GM19023 (cell line): ENCODE measurements around the gene C10orf62.
"Not testable (repeated sequence)": the region's sequence is repeated elsewhere in the genome, so short reads cannot be mapped to it uniquely, and the experiment has no call there.

ENCODE experiments used
- ATAC-seq: cut with Tn5 transposase; IDR thresholded peaks from one replicate; pipeline ENCODE4 v1.9.1; 2021; ENCODE audit warnings: mild to moderate bottlenecking, moderate library complexity; ENCODE audit not compliant: unreplicated experiment

C10orf62 gene

GRCh38 chr10:97589479-97589878, at the start of gene C10orf62:
Gene C10orf62, plus strand, starts transcription at chr10:97589721. Its CDS starts 177 bp downstream, at chr10:97589898.
- ATAC-seq, result no peak

DNA sequence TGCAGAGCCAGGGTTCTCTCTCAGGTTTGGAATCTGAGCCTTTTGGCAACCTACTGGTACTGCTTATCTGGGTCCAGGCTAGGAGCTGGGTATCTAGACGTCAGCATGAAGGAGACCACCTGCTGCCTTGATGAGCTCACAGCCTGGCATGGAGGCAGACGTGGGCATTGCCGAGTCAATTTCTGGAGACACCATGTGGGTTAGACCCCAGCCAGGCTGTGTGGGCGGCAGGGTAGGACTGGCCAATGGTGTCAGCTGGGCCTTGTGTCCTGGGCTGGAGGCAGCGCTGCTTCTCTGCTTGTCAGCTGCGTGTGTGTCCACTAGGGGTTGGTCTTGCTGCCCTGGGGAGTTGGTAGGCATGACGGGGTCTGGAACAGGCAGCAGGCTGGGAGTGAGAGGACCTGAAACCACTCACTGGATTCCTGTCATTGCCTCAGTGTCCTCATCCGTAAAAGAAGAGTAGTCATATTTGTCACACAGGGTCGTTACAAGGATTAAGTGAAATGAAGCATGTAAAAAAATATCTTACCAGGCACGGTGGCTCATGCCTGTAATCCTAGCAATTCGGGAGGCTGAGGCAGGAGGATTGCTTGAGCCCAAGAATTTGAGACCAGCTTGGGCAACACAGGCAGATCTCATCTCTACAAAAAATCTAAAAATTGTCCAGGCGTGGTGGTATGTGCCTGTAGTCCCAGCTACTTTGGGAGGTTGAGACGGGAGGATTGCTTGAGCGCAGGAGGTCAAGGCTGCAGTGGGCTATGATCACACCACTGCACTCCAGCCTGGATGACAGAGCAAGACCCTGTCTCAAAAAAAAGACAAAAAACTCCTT, 48.6 kb upstream of the C10orf62 start:
- ATAC-seq, result no peak

DNA sequence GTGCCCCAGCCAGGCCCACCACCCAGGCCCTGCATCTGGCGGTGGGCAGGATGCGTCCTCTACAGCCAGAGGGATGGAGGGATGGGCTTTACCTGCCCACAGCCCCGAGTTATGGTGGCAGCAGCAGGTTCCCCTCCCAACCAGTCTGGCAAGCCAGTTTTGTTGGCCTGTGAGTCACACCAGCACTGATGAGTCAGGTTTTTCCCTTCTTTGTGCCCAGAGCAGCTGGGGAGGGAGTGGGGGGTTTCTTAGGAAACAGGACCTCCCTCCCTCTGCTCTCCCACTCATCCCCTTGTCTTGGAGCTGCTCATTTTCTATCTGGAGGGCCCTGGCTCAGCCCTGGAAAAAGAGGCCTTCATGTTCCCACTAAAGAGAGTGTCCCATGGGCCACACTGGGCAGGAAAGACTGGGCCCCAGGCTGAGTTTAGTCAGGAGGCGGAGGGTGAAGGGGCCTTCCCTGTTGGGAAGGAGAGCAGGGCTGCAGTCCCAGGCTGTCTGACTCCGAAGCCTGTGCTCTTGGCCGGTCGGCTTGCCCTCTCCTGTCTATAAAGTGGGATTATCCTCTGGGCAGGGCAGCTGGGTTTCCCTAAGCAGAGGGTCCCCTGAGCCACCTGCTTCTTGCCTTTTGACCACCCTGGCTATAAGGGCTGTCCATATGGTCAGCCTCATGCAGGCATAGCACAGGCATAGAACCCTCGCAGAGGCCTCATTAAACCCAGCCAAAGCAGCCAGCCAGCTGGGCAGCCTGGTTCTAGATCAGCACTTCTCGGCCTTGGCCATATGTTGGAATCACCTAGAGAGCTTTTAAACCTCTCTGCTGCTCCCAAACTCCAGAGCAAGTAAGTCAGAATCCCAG, 47.1 kb upstream of the C10orf62 start:
- no peak for ATAC-seq

- no peak for ATAC-seq
Observed at GRCh38 chr10:97543025-97543546, 46.4 kb upstream of the C10orf62 start.

GRCh38 chr10:97546456-97547270, 42.9 kb upstream of the C10orf62 start:
- no peak for ATAC-seq

DNA sequence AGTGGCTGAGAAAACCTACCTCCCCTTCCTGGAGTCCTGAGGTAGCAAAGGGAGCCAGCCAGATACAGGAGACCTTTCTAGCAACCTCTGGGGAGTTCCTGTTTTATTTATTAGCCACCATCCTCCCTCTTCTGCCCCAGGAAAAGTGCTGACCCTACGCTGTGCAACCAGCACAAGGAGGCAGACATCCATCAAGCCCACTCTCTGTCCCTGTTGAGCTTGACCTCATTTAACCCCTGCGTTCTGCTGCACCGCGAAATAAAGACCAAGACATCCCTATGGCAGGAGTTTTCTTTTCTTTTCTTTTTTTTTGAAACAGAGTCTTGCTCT, 42.3 kb upstream of the C10orf62 start:
- ATAC-seq, result no peak

DNA sequence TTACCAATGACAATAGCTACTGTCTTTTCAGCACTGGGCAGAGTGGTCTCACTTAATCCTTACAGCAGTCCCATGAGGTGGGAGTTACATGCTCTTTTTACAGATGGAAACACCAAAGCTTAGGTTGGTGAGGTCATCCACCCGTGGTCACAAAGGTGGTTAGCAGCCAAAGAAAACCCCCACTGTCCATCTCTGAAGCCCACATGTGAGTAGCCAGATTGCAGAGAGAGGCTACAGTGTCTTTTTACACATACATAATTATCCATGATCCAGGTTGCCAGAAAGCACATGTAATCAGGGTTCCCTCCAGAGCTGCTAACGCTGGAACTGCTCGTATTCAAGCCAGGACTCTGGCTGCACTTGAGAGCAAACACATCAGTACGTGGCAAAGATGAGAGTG, 41.6 kb upstream of the C10orf62 start:
- ATAC-seq, result no peak

DNA sequence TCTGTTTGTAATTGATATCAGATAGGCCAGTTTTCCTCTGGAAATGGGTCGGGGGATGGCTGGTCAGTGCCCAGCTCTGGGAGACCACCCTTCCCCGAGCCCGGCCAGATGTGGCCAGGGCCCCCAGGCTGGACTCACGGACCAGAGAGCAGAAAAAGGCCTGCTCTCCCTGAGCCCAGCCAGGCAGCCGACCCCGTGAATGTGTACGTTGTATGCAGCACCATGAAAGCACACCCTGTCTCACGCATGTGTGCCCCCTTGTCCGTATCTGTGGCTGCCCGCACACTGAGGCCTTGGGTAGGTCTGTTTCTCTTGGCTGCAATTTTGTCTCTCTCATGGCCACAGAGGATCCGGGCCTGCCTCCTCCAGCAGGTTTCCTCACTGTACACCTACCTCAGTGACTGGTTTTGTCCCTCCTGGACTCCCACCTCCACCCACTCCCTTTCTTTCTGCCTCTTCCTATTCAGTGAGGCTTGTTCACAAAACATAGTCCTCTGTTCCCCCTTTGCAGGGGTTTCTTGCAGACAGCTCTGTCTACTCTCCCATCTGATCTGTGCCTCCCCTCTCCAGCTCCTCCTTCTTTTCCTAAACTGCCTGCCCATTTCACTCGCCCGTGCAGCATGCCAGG, 40.6 kb upstream of the C10orf62 start:
- no peak for ATAC-seq

DNA sequence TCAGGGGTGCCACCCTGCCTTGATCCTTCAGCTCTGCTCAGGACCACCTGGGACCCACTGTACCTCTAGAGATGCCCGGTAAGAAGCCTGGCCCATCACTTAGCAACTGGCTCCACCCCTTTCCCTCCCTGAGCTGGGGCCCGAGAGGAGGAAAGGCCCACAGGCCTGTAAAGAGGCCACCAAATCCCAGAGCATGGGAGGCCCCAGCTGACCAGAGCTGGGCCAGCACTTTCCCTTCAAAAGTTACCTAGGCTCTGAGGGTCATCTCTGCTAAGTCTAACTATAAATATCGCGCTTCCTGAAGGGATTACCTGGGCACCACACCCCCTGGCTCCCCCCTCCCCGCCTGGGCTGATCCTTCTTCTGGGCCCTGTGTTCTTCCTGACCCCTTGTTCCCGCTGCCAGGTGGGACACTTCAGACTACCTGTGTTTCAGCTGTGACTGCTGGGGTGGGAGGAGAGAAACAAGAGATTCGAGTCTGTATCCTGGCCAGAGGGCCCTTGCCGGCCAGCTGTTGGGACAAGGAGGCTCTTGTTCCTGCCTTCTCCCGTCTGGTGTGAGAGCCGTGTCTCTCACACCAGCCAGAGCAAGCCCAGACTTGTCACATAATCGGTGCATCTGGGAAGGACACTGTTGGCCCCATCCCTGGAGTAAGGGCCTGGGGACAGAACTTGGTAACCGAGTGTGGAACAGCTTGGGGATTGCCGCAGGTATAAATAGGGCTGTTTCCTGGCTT, 39.8 kb upstream of the C10orf62 start:
- no peak for ATAC-seq

DNA sequence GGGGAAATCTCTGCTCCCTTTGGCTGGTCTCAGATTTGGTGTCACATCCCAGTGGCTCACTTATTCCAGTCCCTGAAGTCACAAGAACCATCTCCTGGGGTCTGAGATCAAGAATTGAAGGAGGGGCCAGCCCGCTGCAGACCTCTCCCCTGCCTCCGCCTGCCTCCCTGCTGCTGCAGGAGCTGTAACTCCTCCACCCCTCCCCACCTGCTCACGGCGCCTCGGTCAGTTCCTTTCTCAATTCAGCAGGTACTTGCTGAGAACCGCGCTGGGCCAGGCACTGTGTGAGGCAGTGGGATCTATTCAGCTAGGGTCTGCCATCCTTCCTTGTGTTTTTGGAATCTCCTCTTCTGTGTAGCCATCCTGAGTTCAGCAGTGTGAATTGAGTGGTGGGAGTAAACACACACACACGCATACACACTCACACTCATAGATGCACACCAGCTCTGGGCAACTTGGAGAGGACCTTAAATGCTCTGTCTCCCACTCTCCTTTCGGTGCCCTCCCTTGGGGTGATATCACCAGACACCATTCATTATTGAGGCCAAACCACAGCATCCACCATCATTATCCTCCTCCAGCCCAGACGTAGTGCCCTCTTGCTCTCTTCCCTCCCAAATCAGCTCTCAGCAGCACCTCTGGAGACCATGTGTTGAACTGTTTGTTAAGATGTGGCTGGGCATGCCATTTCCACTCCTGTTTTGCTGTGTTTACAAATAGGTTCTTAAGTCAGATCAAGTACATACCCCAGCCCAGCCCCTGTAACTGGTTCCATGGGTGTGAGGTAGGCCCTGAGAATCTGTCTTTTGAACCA, 39.0 kb upstream of the C10orf62 start:
- ATAC-seq, result no peak

DNA sequence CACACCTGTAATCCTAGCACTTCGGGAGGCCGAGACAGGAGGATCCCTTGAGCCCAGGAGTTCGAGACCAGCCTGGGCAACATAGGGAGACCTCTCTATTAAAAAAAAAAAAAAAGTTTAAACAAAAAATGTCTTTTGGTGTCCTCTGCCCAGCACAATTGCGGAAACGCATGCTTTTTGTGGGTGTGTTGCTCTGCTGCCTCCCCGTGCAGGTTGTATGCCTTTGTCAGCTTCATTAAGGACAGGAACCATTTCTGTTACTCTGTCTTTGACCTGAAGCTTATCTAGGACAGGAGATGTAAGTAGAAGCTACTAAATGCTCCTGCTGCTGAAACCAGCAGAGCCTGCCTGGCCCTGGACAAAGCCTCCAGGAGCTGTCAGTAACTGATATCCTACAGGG, 38.2 kb upstream of the C10orf62 start:
- ATAC-seq, result no peak

DNA sequence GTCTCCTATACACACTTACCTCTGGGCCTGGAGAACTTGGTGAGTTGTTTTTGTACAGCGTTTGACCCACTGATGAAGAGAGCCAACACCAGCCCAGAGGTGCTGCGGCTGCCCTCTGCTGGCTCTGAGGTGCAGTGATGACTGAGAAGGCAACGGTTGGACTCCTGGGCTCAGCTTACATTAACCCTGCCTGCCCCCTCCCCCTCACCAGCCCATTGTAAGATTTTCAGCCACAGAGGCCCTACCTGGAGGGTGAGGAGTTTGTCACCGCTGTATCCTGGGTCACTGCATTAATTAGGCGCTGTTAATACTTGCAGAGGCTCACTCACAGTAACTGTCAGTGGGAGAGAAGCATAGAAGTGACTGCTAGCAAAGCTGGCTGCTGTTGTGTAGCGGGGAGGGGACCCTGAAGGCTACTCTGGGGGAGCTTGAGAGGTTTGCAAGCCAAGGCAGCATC, 35.9 kb upstream of the C10orf62 start:
- ATAC-seq, result peak; percentile 85

- not testable (repeated sequence) for ATAC-seq
Observed at GRCh38 chr10:97554336-97554735, 35.2 kb upstream of the C10orf62 start.

DNA sequence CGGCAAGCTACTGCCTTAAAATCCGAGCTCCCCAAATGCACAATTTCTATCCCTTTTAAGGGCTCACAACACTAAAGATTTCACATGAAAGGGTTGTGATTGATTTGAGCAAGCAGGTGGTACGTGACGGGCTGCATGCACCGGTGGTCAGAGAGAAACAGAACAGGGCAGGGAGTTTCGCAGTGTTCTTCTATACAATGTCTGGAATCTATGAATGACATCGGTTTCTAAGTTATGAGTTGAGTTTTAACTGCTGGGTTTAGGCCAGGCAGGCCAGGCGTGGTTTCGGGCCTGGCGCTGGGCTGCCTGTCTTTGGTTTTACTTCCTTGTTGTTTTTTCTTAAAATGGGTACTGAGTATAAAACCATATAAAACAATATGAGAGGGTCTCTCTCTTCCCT, 34.0 kb upstream of the C10orf62 start:
- not testable (repeated sequence) for ATAC-seq

GRCh38 chr10:97560731-97561381, 28.7 kb upstream of the C10orf62 start:
- not testable (repeated sequence) for ATAC-seq

DNA sequence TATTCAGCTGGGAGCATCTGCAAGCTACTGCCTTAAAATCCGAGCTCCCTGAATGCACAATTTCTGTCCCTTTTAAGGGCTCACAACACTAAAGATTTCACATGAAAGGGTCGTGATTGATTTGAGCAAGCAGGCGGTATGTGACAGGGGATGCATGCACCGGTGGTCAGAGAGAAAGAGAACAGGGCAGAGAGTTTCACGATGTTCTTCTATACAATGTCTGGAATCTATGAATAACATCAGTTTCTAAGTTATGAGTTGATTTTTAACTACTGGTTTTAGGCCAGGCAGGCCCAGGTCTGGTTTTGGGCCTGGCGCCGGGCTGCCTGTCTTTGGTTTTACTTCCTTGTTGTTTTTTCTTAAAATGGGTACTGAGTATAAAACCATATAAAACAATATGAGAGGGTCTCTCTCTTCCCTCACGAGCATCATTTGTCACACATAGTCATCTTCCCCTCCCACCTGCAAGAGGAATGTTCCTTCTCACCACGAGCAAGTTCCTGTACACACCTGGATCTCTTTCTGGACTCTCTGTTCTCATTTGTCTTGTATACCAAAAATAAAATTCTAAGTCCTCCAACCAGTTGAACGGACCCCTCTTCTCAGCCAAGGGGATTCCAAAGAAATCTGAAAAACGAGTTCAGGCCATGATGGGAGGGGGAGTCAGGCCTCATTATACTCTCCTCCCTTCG, 28.0 kb upstream of the C10orf62 start:
- ATAC-seq, result not testable (repeated sequence)

DNA sequence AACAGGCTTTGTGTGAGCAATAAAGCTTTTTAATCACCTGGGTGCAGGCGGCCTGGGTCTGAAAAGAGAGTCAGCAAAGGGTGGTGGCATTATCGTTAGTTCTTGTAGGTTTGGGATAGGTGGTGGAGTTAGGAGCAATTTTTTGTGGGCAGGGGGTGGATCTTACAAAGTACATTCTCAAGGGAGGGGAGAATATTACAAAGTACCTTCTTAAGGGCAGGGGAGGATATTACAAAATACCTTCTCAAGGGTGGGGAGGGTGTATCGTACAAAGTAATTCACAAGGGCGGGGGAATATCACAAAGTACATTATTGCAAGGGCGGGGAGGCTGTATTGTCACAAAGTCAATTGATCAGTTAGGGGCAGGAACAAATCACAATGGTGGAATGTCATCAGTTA, 27.2 kb upstream of the C10orf62 start:
- not testable (repeated sequence) for ATAC-seq

GRCh38 chr10:97563337-97563736, 26.2 kb upstream of the C10orf62 start:
- ATAC-seq, result no peak
